HAP-1 (cell line): Measurements from ENCODE around the gene PPIB.

Source experiments
- DNase-seq, 2 experiments: peaks; one replicate each; pipeline ENCODE4 v3.0.0-alpha.2; 2016 to 2020; ENCODE audit warnings: low spot score in 2 of 2
- H3K27me3 ChIP-seq: fragments of 250-450 bp; sonication (Bioruptor Pico); 2 replicates; pipeline ENCODE4 v1.5.1; 2020; ENCODE audit warnings: low read depth, mild to moderate bottlenecking, moderate library complexity
- H3K36me3 ChIP-seq: fragments of 250-450 bp; sonication (Bioruptor Pico); replicated peaks from 2 replicates; pipeline ENCODE4 v1.5.1; 2020; ENCODE audit warnings: mild to moderate bottlenecking
- H3K4me1 ChIP-seq: fragments of 250-450 bp; sonication (Bioruptor Pico); 2 replicates; pipeline ENCODE4 v1.5.1; 2020; ENCODE audit warnings: mild to moderate bottlenecking
- H3K4me3 ChIP-seq: fragments of 250-450 bp; sonication (Bioruptor Pico); 2 replicates; pipeline ENCODE4 v1.5.1; 2020; ENCODE audit warnings: mild to moderate bottlenecking, moderate library complexity
- H3K9me3 ChIP-seq: fragments of 250-450 bp; sonication (Bioruptor Pico); 2 replicates; pipeline ENCODE4 v1.5.1; 2020; ENCODE audit warnings: mild to moderate bottlenecking, moderate library complexity
- in situ Hi-C: fragments of 300-500 bp; cut with MboI; formaldehyde crosslinking; loops from 3 replicates; pipeline ENCODE4 v1.14.3; 2020; ENCODE audit warnings: low sequenced_read_pairs, inconsistent platforms, mixed read lengths

PPIB gene

DNA sequence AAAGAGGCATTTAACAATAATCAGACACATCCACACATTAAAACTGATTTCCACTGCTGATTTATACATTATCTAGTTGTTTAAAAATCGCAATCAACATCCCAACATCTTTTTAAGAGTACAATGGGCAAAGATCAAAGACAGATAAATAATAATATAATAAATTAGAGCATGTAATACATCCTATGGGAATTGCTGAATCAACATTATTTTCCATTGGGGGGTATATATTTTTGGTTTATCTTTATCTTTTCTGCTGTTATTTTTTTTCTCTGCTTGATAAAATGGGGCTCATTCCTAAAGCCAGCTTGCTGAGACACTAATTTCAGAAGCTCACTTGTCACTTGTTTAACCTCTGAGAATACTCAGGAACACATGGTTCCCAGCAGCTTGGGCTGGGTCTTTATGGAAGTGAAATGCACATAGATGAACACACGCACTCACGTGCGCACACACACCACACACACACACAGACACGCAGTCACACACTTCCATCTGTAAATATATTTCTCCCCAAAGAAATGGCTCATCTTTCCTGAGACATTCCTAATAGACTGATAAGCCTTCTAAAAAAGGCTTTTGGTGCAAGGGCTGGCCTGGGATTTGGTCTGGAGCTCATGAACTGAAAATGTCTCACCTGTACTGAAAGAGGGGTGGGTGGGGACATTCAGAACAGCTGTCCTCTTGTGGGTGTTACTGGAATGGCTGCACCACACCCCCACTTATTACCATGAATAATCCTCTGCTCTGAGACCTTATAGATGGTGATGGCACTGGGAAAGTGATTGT is 3.5 kb upstream of the PPIB start:
- Histone ChIP-seq H3K9me3 (no peaks in the 10 kb centered on the region), H3K36me3 (peaks cover 11% of the 10 kb centered on the region), H3K4me1 (peaks cover 19% of the 10 kb centered on the region), H3K4me3 (no peak overlapping the region), H3K27me3 (no peaks in the 10 kb centered on the region)
- DNase-seq = no peak
- in situ Hi-C loops = no loop called here

DNA sequence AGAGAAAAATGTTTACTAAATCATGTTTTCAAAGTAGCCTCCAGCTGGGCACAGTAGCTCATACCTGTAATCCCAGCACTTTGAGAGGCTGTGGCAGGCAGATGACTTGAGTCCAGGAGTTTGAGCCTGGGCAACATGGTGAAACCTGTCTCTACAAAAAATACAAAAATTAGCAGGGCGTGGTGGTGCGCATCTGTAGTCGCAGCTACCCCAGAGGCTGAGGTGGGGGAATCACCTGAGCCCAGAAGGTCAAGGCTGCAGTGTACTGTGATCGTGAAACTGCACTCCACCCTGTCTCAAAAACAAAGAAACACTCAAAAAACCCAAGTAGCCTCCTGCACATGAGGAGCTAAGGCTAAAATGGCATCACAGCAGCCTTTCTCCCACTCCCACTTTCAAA is 1.6 kb upstream of the PPIB start:
- in situ Hi-C loops = no loop called here
- H3K27me3 ChIP-seq = no peaks in the 10 kb centered on the region
- H3K4me3 ChIP-seq = no peak overlapping the region
- peaks cover 29% of the 10 kb centered on the region for H3K36me3 ChIP-seq
- no peak for DNase-seq
- no peaks in the 10 kb centered on the region for H3K9me3 ChIP-seq
- peaks cover 20% of the 10 kb centered on the region for H3K4me1 ChIP-seq

GRCh38 chr15:64163659-64164362 is 989 bp upstream of the PPIB start:
- H3K36me3 ChIP-seq = peaks cover 35% of the 10 kb centered on the region
- peak; percentile 72 to 88 for DNase-seq
- H3K9me3 ChIP-seq = no peaks in the 10 kb centered on the region
- peaks cover 20% of the 10 kb centered on the region for H3K4me1 ChIP-seq
- in situ Hi-C loops = no loop called here
- H3K27me3 ChIP-seq = no peaks in the 10 kb centered on the region
- peak overlapping the region; percentile 95 for H3K4me3 ChIP-seq

DNA sequence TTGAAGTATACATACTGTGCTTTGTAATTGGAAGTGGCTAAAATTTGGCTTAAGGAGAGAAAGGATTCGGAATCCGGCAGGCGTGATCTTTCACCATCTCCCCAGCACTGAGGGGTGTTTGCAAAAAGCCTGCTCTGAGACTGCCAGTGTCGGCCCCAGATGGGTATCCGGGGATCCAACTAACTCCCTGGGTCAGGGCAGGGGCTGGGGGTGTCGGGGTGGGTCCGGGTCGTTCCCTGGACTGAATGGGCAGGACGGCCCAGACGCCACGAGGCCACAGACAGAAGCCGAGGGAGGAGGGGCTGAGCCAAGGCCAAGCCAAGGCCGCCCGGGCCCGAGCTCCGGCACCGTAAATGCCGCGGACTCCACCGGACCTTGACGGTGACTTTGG is 349 bp downstream of the PPIB start:
- H3K27me3 ChIP-seq = no peaks in the 10 kb centered on the region
- in situ Hi-C loops = no loop called here
- H3K4me1 ChIP-seq = peaks cover 20% of the 10 kb centered on the region
- H3K9me3 ChIP-seq = no peaks in the 10 kb centered on the region
- peaks cover 49% of the 10 kb centered on the region for H3K36me3 ChIP-seq
- peak overlapping the region; percentile 95 for H3K4me3 ChIP-seq
- no peak for DNase-seq

GRCh38 chr15:64161688-64162477 is 939 bp downstream of the PPIB start:
- in situ Hi-C loops = no loop called here
- H3K36me3 ChIP-seq = peaks cover 55% of the 10 kb centered on the region
- DNase-seq = no peak
- H3K9me3 ChIP-seq = no peaks in the 10 kb centered on the region
- peak overlapping the region; percentile 95 for H3K4me3 ChIP-seq
- H3K4me1 ChIP-seq = peaks cover 20% of the 10 kb centered on the region
- H3K27me3 ChIP-seq = no peaks in the 10 kb centered on the region

- in situ Hi-C loops = no loop called here
- Histone ChIP-seq H3K36me3 (peaks cover 87% of the 10 kb centered on the region), H3K4me3 (no peak overlapping the region), H3K9me3 (no peaks in the 10 kb centered on the region), H3K27me3 (no peaks in the 10 kb centered on the region), H3K4me1 (peaks cover 8% of the 10 kb centered on the region)
- no peak for DNase-seq
Observed at GRCh38 chr15:64158363-64159134, 4.3 kb downstream of the PPIB start.

- H3K36me3 ChIP-seq = peaks cover 87% of the 10 kb centered on the region
- peaks cover 12% of the 10 kb centered on the region for H3K4me1 ChIP-seq
- DNase-seq = no peak
- no peaks in the 10 kb centered on the region for H3K9me3 ChIP-seq
- H3K4me3 ChIP-seq = no peak overlapping the region
- in situ Hi-C loops = no loop called here
- H3K27me3 ChIP-seq = no peaks in the 10 kb centered on the region
Observed at GRCh38 chr15:64157599-64158125, 5.2 kb downstream of the PPIB start.

DNA sequence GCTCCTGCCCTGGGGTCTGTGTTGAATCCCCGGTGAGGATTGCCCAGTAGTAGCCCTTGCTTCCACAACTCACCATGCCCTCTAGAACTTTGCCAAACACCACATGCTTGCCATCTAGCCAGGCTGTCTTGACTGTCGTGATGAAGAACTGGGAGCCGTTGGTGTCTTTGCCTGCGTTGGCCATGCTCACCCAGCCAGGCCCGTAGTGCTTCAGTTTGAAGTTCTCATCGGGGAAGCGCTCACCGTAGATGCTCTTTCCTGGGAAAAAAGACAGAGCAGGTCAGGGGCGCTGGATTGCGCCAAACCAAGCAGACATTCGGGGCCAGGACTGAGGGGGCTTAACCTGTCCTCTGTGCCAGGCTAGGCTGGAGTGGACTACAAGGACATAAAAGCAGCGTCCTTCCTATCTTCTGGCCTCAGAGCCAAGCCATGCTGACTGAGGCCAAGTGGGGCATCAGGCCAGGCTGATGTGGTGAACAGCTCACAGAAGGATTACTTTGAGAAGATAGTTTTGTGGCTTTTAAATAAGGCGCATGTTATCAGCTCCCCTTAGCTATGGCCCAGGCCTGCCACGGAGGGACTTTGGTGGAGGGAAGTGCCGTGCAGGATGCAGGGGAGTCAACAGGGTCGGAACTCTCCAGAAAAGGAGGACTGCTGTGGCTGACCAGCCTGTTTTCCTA is 6.0 kb downstream of the PPIB start:
- Histone ChIP-seq H3K4me3 (no peak overlapping the region), H3K4me1 (peaks cover 15% of the 10 kb centered on the region), H3K9me3 (no peaks in the 10 kb centered on the region), H3K36me3 (peaks cover 81% of the 10 kb centered on the region), H3K27me3 (no peaks in the 10 kb centered on the region)
- no peak for DNase-seq
- in situ Hi-C loops = no loop called here

GRCh38 chr15:64155802-64156651 is 6.8 kb downstream of the PPIB start:
- Histone ChIP-seq H3K4me3 (no peak overlapping the region), H3K4me1 (peaks cover 13% of the 10 kb centered on the region), H3K9me3 (no peaks in the 10 kb centered on the region), H3K36me3 (peaks cover 73% of the 10 kb centered on the region), H3K27me3 (no peaks in the 10 kb centered on the region)
- in situ Hi-C loops = no loop called here
- DNase-seq = no peak

- Histone ChIP-seq H3K4me3 (peak overlapping the region; percentile 83; the same call in 1 of the 2 replicates), H3K4me1 (peaks cover 14% of the 10 kb centered on the region), H3K36me3 (peaks cover 50% of the 10 kb centered on the region), H3K27me3 (no peaks in the 10 kb centered on the region), H3K9me3 (no peaks in the 10 kb centered on the region)
- peak; percentile 99 to 100 for DNase-seq
- in situ Hi-C loops = no loop called here
Observed at GRCh38 chr15:64153480-64154367, 9.1 kb downstream of the PPIB start.

DNA sequence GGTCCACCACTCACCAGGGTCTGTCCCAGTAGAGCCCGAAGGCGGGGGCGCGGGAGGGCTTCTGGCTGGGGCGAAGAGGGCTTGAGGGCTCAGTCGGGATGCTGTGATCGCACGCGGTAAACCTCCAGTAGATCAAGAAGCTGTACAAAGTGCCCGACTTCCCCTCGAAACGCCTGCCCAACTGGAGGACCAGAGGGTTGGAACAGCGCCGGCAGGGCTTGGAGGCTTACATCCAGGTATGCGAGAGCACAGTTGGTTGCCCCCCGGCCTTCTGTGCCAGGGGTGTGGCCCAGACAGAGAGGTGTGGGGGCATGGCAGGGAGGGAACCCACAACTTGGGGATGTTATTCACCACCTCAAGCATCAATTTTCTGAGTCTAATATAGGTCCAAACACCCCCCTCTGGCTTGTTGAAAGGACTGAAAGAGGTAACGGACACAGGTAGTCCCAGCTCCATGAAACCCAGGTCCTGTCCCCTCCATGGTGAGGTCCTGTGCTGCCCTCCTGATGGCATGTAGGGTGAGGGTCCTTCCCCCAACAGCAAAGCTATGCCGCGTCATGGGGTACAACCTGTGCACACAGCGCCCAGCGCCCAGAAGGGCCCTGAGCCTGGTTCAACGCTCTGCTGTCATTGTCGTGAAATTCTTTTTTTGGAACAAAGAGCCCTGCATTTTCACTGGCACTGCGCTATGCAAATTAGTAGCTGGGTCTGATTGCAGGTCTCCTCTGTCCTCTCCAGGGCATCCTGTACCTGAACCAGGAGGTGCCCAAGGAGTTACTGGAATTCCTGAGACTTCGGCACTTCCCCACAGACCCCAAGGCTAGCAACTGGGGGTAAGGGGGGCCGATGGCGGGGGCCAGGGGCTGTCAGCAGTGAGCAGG is 10.1 kb downstream of the PPIB start:
- Histone ChIP-seq H3K27me3 (no peaks in the 10 kb centered on the region), H3K4me3 (peak overlapping the region; percentile 83), H3K4me1 (peaks cover 14% of the 10 kb centered on the region), H3K36me3 (peaks cover 41% of the 10 kb centered on the region), H3K9me3 (no peaks in the 10 kb centered on the region)
- in situ Hi-C loops = no loop called here
- DNase-seq = peak in 1 of 2 experiments; percentile 69
